Nephron progenitor cell (in vitro differentiated cells): ENCODE measurements around the gene FAM167B.

Experiments
- DNase-seq: peaks from one replicate; pipeline ENCODE4 v3.0.0; 2021
- H3K27ac Mint-ChIP-seq: 2 replicates; pipeline ENCODE4 v1.8.0; 2021; ENCODE audit warnings: mild to moderate bottlenecking, moderate library complexity, mixed read lengths
- H3K27me3 Mint-ChIP-seq: 2 replicates; pipeline ENCODE4 v1.8.0; 2021; ENCODE audit warnings: mild to moderate bottlenecking, low read depth, mixed read lengths; ENCODE audit not compliant: poor library complexity
- H3K36me3 Mint-ChIP-seq: 2 replicates; pipeline ENCODE4 v1.8.0; 2021; ENCODE audit warnings: low read depth, mixed read lengths
- H3K4me1 Mint-ChIP-seq: 2 replicates; pipeline ENCODE4 v1.8.0; 2021; ENCODE audit warnings: mixed read lengths
- H3K4me3 Mint-ChIP-seq: 2 replicates; pipeline ENCODE4 v1.8.0; 2021; ENCODE audit warnings: mild to moderate bottlenecking, moderate library complexity, mixed read lengths
- H3K9me3 Mint-ChIP-seq: 2 replicates; pipeline ENCODE4 v1.8.0; 2021; ENCODE audit warnings: mild to moderate bottlenecking, moderate library complexity, mixed read lengths
- CTCF ChIP-seq: fragments of 200-600 bp; sonication (generic); IDR thresholded peaks from 2 replicates; pipeline ENCODE4 v1.5.0; 2021; ENCODE audit warnings: antibody characterized with exemption

The FAM167B gene

DNA sequence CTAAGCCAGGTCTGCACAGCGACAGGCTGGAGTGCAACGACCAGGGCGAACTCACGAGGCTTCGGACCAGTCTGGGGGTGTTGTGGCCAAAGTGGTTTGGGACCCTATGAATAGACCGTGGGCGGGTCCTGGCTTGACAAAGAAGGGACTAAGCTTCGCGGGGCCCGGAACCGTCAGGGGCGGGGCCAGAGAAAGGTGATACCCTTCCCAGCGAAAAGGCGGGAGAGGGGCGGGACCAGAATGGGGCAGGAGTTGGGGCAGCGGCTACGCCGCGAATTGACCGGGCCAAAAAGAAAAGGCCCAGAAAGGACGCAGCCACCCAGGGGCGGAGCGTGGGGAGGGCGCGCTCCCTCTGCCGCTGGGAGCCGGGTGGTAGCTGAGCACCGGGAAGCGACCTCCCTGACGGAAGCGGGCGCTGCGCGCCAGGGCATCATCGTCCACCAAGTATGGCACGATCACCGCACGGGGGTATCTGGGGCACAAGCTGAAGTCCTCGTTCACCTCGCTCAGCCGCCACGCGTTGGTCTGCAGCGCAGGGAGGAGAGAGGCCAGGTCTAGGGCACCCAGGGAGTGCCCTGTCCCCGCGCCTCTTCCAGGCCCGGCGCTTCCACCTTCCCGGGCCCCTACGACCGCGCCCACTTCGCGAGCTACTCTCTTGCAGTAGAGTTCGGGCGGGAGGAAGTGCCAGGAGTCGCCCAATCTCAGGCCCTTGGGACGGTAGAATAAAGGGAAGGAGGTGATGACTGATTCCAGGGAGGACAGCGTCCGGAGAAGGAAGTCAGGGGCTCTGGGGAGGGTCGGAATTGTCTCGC is 6.7 kb upstream of the FAM167B start:
- Mint-ChIP-seq H3K4me1 (peaks cover 37% of the 10 kb centered on the region), H3K36me3 (peaks cover 6% of the 10 kb centered on the region), H3K27me3 (peaks cover 3% of the 10 kb centered on the region), H3K27ac (peak overlapping the region; percentile 57), H3K4me3 (peak overlapping the region; percentile 87), H3K9me3 (no peaks in the 10 kb centered on the region)
- DNase-seq: peak; percentile 86
- TF ChIP-seq CTCF: no peak

- DNase-seq: peak; percentile 74
- Mint-ChIP-seq H3K9me3 (no peaks in the 10 kb centered on the region), H3K4me1 (peaks cover 37% of the 10 kb centered on the region), H3K4me3 (peak overlapping the region; percentile 87), H3K27ac (no peak overlapping the region), H3K27me3 (peaks cover 7% of the 10 kb centered on the region), H3K36me3 (peaks cover 2% of the 10 kb centered on the region)
- no peak for TF ChIP-seq CTCF
Observed at GRCh38 chr1:32241001-32241763, 5.8 kb upstream of the FAM167B start.

- Mint-ChIP-seq H3K27me3 (peaks cover 9% of the 10 kb centered on the region), H3K36me3 (no peaks in the 10 kb centered on the region), H3K4me1 (peaks cover 47% of the 10 kb centered on the region), H3K27ac (no peak overlapping the region), H3K9me3 (no peaks in the 10 kb centered on the region), H3K4me3 (peak overlapping the region; percentile 65)
- TF ChIP-seq CTCF: no peak
- peak; percentile 32 for DNase-seq
Observed at GRCh38 chr1:32242341-32242851, 4.6 kb upstream of the FAM167B start.

DNA sequence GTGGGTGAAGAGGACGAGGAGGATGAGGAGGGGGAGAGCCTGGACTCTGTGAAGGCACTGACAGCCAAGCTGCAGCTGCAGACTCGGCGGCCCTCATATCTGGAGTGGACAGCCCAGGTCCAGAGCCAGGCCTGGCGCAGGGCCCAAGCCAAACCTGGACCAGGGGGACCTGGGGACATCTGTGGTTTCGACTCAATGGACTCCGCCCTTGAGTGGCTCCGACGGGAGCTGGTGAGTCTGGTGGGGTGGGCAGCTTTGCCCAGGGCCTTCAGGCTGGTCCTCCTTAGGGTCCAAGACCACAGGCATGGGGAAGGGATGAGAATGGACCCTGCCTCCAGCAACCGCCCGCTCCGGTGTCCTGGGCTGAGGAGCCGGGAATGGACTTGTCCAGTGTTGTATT is 430 bp downstream of the FAM167B start:
- no peaks in the 10 kb centered on the region for H3K36me3 Mint-ChIP-seq
- no peak overlapping the region for H3K4me3 Mint-ChIP-seq
- DNase-seq: no peak
- H3K9me3 Mint-ChIP-seq: no peaks in the 10 kb centered on the region
- H3K27me3 Mint-ChIP-seq: peaks cover 17% of the 10 kb centered on the region
- TF ChIP-seq CTCF: no peak
- H3K4me1 Mint-ChIP-seq: peaks cover 58% of the 10 kb centered on the region
- no peak overlapping the region for H3K27ac Mint-ChIP-seq

DNA sequence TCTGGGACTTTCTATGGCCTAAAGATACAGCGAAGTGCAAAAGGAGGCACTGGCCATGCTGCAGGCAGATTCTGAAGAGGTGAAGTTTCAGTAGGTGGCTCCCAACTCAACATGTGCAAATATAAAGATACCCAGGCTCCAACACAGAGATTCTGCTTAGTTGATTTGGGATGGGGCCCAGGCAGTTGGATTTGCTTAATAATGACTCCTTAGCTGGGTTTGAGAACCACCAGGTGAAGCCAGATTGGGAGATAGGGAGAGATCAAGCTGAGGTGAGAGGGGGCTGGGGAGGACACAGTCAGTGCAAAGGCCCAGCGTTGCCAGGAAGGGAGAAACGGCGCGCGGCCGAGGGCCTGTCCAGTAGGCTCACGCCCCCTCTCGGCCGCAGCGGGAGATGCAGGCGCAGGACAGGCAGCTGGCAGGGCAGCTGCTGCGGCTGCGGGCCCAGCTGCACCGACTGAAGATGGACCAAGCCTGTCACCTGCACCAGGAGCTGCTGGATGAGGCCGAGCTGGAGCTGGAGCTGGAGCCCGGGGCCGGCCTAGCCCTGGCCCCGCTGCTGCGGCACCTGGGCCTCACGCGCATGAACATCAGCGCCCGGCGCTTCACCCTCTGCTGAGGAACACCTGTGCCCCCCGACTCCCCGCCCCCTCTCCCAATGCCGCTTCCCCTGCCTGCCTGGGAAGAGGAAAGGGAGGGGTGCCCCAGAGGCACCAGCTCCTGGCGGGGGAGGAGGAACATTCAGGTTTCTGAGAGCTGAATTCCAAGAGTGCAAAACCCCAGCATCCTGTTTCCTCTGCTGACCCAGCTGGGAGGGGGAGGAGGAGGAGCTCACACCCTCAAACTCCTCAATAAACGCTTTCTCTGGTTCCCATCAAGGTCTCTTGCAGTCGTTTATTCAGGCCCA is 1.2 kb downstream of the FAM167B start:
- H3K9me3 Mint-ChIP-seq: no peaks in the 10 kb centered on the region

More for the DNA sequence above, 1.2 kb downstream of the FAM167B start:
- Mint-ChIP-seq H3K4me3 (peak overlapping the region; percentile 23), H3K27me3 (peaks cover 20% of the 10 kb centered on the region), H3K4me1 (peaks cover 58% of the 10 kb centered on the region), H3K27ac (peak overlapping the region; percentile 72), H3K36me3 (no peaks in the 10 kb centered on the region)
- peak; percentile 89 for DNase-seq
- peak; percentile 80 for TF ChIP-seq CTCF
